Ovary (tissue), 9 donors: ENCODE data around the gene FLOT2. TPM values are rescaled to one million over a fixed set of nuclear protein-coding genes. Genes with fewer than 3 reads are reported as not detected.
A peak's percentile ranks its signal among the peaks of the same experiment; 100 is the strongest.
"Not testable (repeated sequence)": the region's sequence is repeated elsewhere in the genome, so short reads cannot be mapped to it uniquely, and the experiment has no call there.

Source experiments
- DNase-seq, 5 donors: peaks; one replicate each; pipeline ENCODE4 v3.0.0-alpha.2; 2019 to 2020
- H3K27ac ChIP-seq, 2 donors: fragments of 200-600 bp; one replicate each; pipeline versions ENCODE4 v1.5.1 to v1.8.0; 2019 to 2022
- H3K27me3 ChIP-seq: fragments of 200-600 bp; one replicate; pipeline ENCODE4 v1.8.0; 2022
- H3K36me3 ChIP-seq: fragments of 200-600 bp; sonication (generic); one replicate; pipeline ENCODE4 v1.5.1; 2019
- H3K4me1 ChIP-seq: one replicate; pipeline ENCODE4 v1.8.1; 2013; ENCODE audit warnings: mild to moderate bottlenecking, moderate library complexity; ENCODE audit not compliant: insufficient read depth
- H3K4me3 ChIP-seq: fragments of 200-600 bp; sonication (generic); one replicate; pipeline ENCODE4 v1.5.1; 2017
- H3K9me3 ChIP-seq, 2 donors: fragments of 200-600 bp in 1 of 2; sonication (generic) in 1 of 2; one replicate each; pipeline versions ENCODE4 v1.5.1 to v1.8.1; 2013 to 2019; ENCODE audit warnings: mild to moderate bottlenecking in 1 of 2, moderate library complexity in 1 of 2
- CTCF ChIP-seq, 3 donors: fragments of 450-650 bp in 2 of 3; fragments of 200-600 bp in 1 of 3; IDR thresholded peaks; one replicate each; pipeline versions ENCODE4 v1.5.1 to v1.8.0; 2016 to 2022; ENCODE audit warnings: antibody characterized with exemption in 3 of 3, mild to moderate bottlenecking in 1 of 3
- EP300 ChIP-seq: sonication (generic); formaldehyde crosslinking; IDR thresholded peaks from one replicate; pipeline ENCODE4 v1.6.1; 2017; ENCODE audit warnings: antibody characterized with exemption
- POLR2A ChIP-seq: fragments of 450-650 bp; IDR thresholded peaks from one replicate; pipeline ENCODE4 v1.6.1; 2017; ENCODE audit warnings: antibody characterized with exemption, mild to moderate bottlenecking, moderate library complexity
- WGBS, 3 donors: extraction: QIAGEN DNeasy Blood & Tissue Kit in 1 of 3; methylation state at CpG; one replicate each; pipeline versions ENCODE4 v1.1.5 to v1.1.7; 2013 to 2017; 5-methylcytosine and 5-hydroxymethylcytosine counted together
- intact Hi-C, 4 donors: fragments of 100-400 bp; cut with DNase I; formaldehyde crosslinking; loops; one replicate each; pipeline versions ENCODE4 v1.11.0 to v1.15.1; 2022 to 2023
- polyA plus RNA-seq, 2 donors: library from polyadenylated mRNA; stranded (reverse); fragments of 200-250 nt in 1 of 2; fragments of 350-450 nt in 1 of 2; fragmentation: Illumina TruSeq in 1 of 2; extraction: RNeasy Lipid Tissue Mini Kit (QIAGEN cat#74804) in 1 of 2; gene quantifications; one replicate each; pipeline ENCODE4 v1.2.3, GENCODE V29; 2013 to 2014
- total RNA-seq, 7 donors: library from RNA; depleted of rRNA in 2 of 7; stranded (reverse); fragments of >200 nt in 2 of 7; fragmentation: NEBNext Ultra II Directional in 3 of 7; extraction: Animal tissue kit (Norgen Biotek cat#: 25700) in 3 of 7; gene quantifications; one replicate each; pipeline versions ENCODE4 v1.1.0 to v1.2.4, GENCODE V29; 2016 to 2023
- donor health status: DM: no; HTN: no; CAD: no; lungs with moderate emphysema.
- donor health status: DM: no; HTN: no; CAD: no.
- donor health status: Bipolar disorder and iron deficiency.
- donor health status: DM: yes; HTN: yes; CAD: no.
- donor health status: DM: no; HTN: no; CAD: no.
- donor health status: DM: yes; HTN: yes; CAD: no.

Gene FLOT2
- total and polyA plus RNA-seq, 9 donors = 29.3 to 82.3 (median 72.6) TPM

DNA sequence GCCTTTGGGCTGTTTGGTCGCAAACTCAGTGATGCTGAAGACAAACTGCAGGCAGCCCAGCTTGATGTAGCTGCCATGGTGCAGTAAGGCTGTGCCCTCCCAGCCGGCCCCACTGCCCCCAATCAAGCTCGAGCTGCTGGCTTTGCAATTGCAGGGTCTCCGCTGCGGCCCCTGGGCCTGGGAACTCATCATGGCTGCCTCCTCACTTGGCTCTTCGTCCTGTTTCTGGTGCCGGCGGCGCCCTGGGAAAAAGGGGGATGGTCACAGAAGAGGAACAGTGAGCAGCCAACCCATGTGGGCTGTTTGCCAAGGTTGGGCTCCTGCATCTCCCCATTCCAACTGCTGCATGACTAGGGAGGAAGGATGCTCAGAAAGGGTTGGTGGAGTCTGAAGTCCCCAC lies 8.7 kb upstream of the FLOT2 start:
- DNase-seq = no peak
- no peaks in the 10 kb centered on the region for H3K27me3 ChIP-seq
- peaks cover 7% of the 10 kb centered on the region for H3K4me1 ChIP-seq
- 76 to 86% (median 80%) methylated on average over 9 of the region's 9 CpGs for WGBS, 3 donors
- H3K27ac ChIP-seq = no peak overlapping the region
- H3K4me3 ChIP-seq = no peak overlapping the region
- H3K36me3 ChIP-seq = no peaks in the 10 kb centered on the region
- H3K9me3 ChIP-seq = no peaks in the 10 kb centered on the region
- intact Hi-C loops = loop anchor here in 1 of 4 donors (10.0 kb wide), 2 partner anchors 61 to 151 kb away; partner anchors contain the start of gene FAM222B
- TF ChIP-seq POLR2A (no peak), EP300 (no peak), CTCF (IDR thresholded peaks at IDR 0.05) (no peak)

GRCh38 chr17:28904800-28905199 lies 7.3 kb upstream of the FLOT2 start:
- intact Hi-C loops = loop anchor here in 2 of 4 donors (5.0 to 10.0 kb wide), 3 partner anchors 60 to 150 kb away; partner anchors contain the start of gene FAM222B (in 1 of the 2)
- DNase-seq = no peak
- Histone ChIP-seq H3K9me3 (no peaks in the 10 kb centered on the region), H3K36me3 (no peaks in the 10 kb centered on the region), H3K4me1 (peaks cover 7% of the 10 kb centered on the region), H3K27me3 (no peaks in the 10 kb centered on the region), H3K4me3 (no peak overlapping the region), H3K27ac (no peak overlapping the region)
- 57 to 68% (median 64%) methylated on average over 4 of the region's 4 CpGs for WGBS, 3 donors
- no peak for TF ChIP-seq EP300
- no peak for TF ChIP-seq CTCF (IDR thresholded peaks at IDR 0.05)
- no peak for TF ChIP-seq POLR2A

- not testable (repeated sequence) for H3K27me3 ChIP-seq, H3K4me1 ChIP-seq, H3K4me3 ChIP-seq, H3K9me3 ChIP-seq, DNase-seq, H3K27ac ChIP-seq, H3K36me3 ChIP-seq
- intact Hi-C loops = loop anchor here in 2 of 4 donors (5.0 to 10.0 kb wide), 3 partner anchors 59 to 149 kb away; partner anchors contain the start of gene FAM222B (in 1 of the 2)
- WGBS, 3 donors = 50 to 58% (median 52%) methylated on average over 5 of the region's 5 CpGs
These were observed 6.0 kb upstream of the FLOT2 start for GRCh38 chr17:28903546-28903841.

DNA sequence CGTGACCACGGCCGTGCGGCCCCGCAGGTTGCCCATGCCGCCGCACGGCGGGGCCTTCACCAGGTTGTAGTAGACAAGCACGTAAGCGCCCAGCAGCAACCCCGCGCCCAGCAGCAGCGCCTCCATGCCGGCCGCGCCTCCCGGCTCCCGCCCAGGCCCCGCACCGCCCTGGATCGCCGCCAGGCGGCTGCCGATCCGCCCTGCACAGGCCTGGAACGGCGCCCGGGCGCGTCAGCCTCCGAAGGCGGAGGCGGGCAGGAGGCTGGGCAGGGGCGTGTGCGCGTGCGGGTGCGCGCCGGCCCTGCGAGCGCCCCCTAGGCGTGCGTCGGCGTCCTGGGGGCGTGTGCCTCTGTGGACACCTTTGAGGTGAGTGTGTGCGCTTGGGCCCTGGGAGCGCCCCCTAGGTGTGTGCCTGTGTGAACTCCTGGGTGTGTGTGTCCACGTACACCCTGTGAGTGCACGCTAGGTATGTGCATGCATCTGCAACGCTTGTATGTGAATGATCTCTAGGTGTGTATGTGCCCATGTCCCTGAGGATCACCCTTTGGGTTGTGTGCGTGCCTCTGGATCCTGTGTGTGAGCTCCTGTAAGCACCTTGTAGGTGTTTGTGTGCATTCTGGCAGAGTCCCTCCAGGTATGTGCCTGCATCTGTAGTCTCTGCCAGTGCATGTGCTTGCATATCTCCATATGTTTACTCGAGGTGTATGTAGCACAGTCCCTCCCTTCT lies 5.4 kb upstream of the FLOT2 start, which contains the start of gene DHRS13:
Gene DHRS13, minus strand, starts transcription at position 261 of the 727 bp plus-strand sequence. Its CDS starts 135 bp downstream, at position 126.
- intact Hi-C loops = loop anchor here in 2 of 4 donors (5.0 to 10.0 kb wide), 3 partner anchors 58 to 148 kb away; partner anchors contain the start of gene FAM222B (in 1 of the 2)
- peak; percentile 85 to 93 (median 92) for DNase-seq
- Histone ChIP-seq H3K4me1 (peaks cover under 1% of the 10 kb centered on the region), H3K4me3 (peak within 1 kb of the TSS; percentile 53), H3K9me3 (no peaks in the 10 kb centered on the region), H3K27ac (peak within 1 kb of the TSS; percentile 69 to 79), H3K36me3 (no peaks in the 10 kb centered on the region), H3K27me3 (no peaks in the 10 kb centered on the region)
- no peak for TF ChIP-seq EP300
- peak; percentile 68 to 90 (median 85) for TF ChIP-seq CTCF (IDR thresholded peaks at IDR 0.05)
- TF ChIP-seq POLR2A = no peak
- 0% methylated on average over 46 to 55 of the region's 55 CpGs for WGBS, 3 donors
